ENCODE results near the gene NOTUM. TPM values are rescaled to one million over a fixed set of nuclear protein-coding genes. Genes with fewer than 3 reads are reported as not detected.
A peak's percentile ranks its signal among the peaks of the same experiment; 100 is the strongest.
"Not testable (repeated sequence)": the region's sequence is repeated elsewhere in the genome, so short reads cannot be mapped to it uniquely, and the experiment has no call there.

The NOTUM gene
- total and polyA plus RNA-seq, 9 donors = 2.8 to 7.6 (median 3.4) TPM

DNA sequence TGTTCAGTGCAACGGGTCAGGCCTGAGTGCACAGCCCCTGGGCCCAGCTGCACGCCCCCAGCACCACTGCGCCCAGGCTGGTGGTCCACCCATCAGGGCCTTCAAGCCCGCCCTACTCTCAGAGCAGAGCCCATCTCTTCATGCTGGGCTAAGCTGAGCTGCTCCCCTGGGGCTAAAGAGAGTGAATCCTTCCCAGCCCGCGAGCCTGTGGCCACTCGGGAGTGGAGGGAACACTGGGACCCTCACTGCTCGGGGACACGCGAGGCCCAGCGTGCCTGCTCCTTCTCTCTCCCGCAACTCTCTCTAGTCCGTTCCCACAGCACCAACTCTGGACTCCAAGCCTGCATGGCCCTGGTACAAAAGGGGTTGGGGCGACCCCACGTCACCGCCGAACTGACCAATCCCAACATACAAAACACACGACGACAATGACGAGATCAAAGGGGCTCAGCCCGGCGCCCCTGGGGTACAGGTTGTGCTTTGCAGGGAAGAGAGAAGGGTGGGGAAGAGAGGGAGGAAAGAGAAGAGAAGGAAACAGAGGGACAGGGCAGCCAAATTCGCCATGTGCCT, 38.9 kb downstream of the NOTUM start:
- Histone ChIP-seq H3K9me3 (replicated peaks; ENCODE audit: control insufficient read depth, low read depth, low read length) (no peaks in the 10 kb centered on the region), H3K4me3 (ENCODE audit: low read length) (no peak overlapping the region), H3K27me3 (ENCODE audit: control insufficient read depth, insufficient read depth, low read length) (no peaks in the 10 kb centered on the region), H3K36me3 (ENCODE audit: control insufficient read depth, insufficient read depth, low read length) (peaks cover 36% of the 10 kb centered on the region), H3K27ac (ENCODE audit: low read length) (no peak overlapping the region), H3K4me1 (ENCODE audit: control insufficient read depth, insufficient read depth, low read length) (peaks cover 49% of the 10 kb centered on the region)
- WGBS (ENCODE audit: insufficient coverage) = 93% methylated on average over 16 of the region's 23 CpGs
- no peak for DNase-seq

- Histone ChIP-seq H3K4me1 (ENCODE audit: control insufficient read depth, insufficient read depth, low read length) (peaks cover 53% of the 10 kb centered on the region), H3K27ac (ENCODE audit: low read length) (no peak overlapping the region), H3K9me3 (replicated peaks; ENCODE audit: control insufficient read depth, low read depth, low read length) (no peaks in the 10 kb centered on the region), H3K36me3 (ENCODE audit: control insufficient read depth, insufficient read depth, low read length) (peaks cover 41% of the 10 kb centered on the region), H3K27me3 (ENCODE audit: control insufficient read depth, insufficient read depth, low read length) (no peaks in the 10 kb centered on the region), H3K4me3 (ENCODE audit: low read length) (no peak overlapping the region)
- WGBS (ENCODE audit: insufficient coverage) = no CpG with 5 or more reads among the region's 3 CpGs
- no peak for DNase-seq
Measured at GRCh38 chr17:81921537-81921862, 39.5 kb downstream of the NOTUM start.

- H3K4me1 ChIP-seq (ENCODE audit: control insufficient read depth, insufficient read depth, low read length) = peaks cover 47% of the 10 kb centered on the region
- no peak for DNase-seq
- 83% methylated on average over 17 of the region's 33 CpGs for WGBS (ENCODE audit: insufficient coverage)
- no peaks in the 10 kb centered on the region for H3K27me3 ChIP-seq (ENCODE audit: control insufficient read depth, insufficient read depth, low read length)
- H3K27ac ChIP-seq (ENCODE audit: low read length) = no peak overlapping the region
- H3K4me3 ChIP-seq (ENCODE audit: low read length) = no peak overlapping the region
- H3K36me3 ChIP-seq (ENCODE audit: control insufficient read depth, insufficient read depth, low read length) = peaks cover 44% of the 10 kb centered on the region
- H3K9me3 ChIP-seq (replicated peaks; ENCODE audit: control insufficient read depth, low read depth, low read length) = no peaks in the 10 kb centered on the region
Measured at GRCh38 chr17:81920612-81921536, 40.1 kb downstream of the NOTUM start.

DNA sequence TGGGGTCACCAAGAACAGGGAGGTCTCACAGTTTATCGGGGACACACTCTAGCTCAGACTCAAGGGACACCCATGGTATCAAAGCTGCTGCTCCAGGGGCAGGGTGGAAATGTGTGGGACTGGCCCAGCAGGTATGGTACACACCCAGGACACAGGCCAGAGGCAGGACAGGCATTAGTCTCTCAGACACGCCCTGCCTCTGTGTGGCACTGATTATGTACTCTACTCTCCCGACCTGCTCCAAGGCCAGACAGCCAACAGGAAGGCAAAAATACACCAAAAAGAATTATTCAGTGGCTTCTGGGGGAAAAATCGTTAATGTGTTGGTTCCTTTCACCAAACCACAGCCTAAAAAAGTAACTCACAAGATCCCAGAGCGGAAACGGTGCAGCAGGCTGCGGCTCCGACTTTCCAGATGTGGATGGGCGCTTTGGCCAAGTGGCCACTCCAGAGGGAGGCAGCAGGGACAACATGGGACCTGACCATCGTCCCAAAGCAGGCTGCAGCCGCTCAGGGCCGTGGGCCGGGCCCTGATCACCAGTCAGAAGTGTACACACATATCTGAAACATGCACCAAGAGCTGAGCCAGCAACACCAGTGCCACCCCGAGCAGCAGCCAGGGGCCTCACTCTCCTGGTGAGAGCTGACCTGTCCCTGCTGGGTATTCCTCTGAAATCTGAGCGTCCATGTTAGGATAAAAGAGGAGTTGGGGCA, 42.0 kb downstream of the NOTUM start:
- no peaks in the 10 kb centered on the region for H3K27me3 ChIP-seq (ENCODE audit: control insufficient read depth, insufficient read depth, low read length)
- no peak overlapping the region for H3K4me3 ChIP-seq (ENCODE audit: low read length)
- H3K27ac ChIP-seq (ENCODE audit: low read length) = no peak overlapping the region
- no peak for DNase-seq
- 86% methylated on average over 10 of the region's 15 CpGs for WGBS (ENCODE audit: insufficient coverage)
- peaks cover 62% of the 10 kb centered on the region for H3K36me3 ChIP-seq (ENCODE audit: control insufficient read depth, insufficient read depth, low read length)
- H3K9me3 ChIP-seq (replicated peaks; ENCODE audit: control insufficient read depth, low read depth, low read length) = no peaks in the 10 kb centered on the region
- H3K4me1 ChIP-seq (ENCODE audit: control insufficient read depth, insufficient read depth, low read length) = peaks cover 31% of the 10 kb centered on the region

GRCh38 chr17:81918333-81918669, 42.7 kb downstream of the NOTUM start:
- H3K4me3 ChIP-seq (ENCODE audit: low read length) = peak overlapping the region; percentile 47
- not testable (repeated sequence) for H3K27me3 ChIP-seq (ENCODE audit: control insufficient read depth, insufficient read depth, low read length); DNase-seq; H3K9me3 ChIP-seq (replicated peaks; ENCODE audit: control insufficient read depth, low read depth, low read length)
- H3K27ac ChIP-seq (ENCODE audit: low read length) = peak overlapping the region; percentile 7
- 24% methylated on average over 8 of the region's 9 CpGs for WGBS (ENCODE audit: insufficient coverage)
- H3K36me3 ChIP-seq (ENCODE audit: control insufficient read depth, insufficient read depth, low read length) = peaks cover 69% of the 10 kb centered on the region
- H3K4me1 ChIP-seq (ENCODE audit: control insufficient read depth, insufficient read depth, low read length) = peaks cover 24% of the 10 kb centered on the region

DNA sequence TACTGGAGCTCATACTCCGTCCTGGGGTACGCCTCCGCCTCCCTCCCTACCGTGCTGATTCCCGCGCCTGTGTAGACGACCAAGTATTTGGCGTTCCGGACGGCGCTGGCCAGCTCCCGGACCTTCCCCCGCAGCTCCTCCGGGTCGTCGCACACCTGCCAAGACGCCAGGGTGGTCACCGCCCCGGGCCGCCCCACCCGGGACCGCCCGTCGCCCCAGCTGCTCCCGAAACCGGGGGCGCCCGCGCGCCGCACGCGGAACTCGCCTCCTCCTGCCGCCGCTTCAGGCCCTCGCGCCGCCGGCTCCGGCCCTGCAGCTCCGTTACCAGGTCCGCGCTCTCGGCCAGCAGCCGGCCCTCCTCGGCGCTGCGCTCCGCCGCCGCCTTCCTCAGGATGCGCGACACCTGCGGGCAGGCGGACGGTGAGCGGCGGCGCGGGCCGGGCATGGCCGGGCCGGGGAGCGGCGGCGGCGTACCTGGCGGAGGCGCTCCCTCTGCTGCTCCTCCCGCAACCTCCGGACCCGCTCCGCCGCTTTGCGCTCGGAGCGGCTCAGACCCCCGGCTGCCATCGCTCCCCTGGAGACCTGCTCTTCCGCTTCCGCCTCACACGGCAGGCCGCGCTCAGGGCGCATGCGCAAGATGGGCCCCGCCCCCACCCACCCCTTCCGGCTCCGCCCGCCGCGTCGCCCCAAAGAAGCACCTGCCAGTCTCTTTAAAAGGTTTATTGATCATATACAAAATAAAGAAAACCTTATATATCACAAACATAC, 43.2 kb downstream of the NOTUM start, which contains the start of gene SIRT7:
Gene SIRT7 (minus strand): TSS at position 612 of the 768 bp plus-strand sequence. CDS start 45 bp downstream, at position 567.
- peaks cover 19% of the 10 kb centered on the region for H3K4me1 ChIP-seq (ENCODE audit: control insufficient read depth, insufficient read depth, low read length)
- DNase-seq = peak; percentile 86

DNA sequence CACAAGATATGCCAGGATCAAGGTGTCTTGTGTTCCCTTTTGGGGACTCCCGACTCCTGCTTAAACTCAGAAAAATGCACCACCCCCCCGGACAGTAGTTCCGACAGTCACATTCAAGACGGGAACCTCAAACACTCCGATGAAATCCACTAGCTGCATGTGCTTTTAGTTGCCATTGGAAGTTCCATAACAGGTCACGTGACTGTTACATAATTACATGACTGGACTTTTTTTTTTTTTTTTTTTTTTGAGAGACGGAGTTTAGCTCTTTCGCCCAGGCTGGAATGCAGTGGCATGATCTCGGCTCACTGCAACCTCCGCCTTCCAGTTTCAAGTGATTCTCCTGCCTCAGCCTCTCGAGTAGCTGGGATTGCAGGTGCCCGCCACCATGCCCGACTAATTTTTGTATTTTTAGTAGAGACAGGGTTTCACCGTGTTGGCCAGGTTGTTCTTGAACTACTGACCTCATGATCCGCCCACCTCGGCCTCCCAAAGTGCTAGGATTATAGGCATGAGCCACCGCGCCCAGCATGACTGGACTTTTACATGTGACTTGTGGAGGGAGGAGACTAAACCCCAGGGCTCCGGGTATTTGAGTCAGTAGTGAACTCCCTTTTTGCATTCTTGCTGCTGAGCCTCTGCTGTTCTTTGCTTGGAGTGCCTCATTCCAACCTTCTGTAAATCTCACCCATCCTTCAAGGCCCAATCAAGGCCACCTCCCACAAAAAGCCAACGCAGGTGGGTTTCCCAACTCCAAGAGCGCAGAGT, 44.6 kb downstream of the NOTUM start:
- Histone ChIP-seq H3K9me3 (replicated peaks; ENCODE audit: control insufficient read depth, low read depth, low read length) (no peaks in the 10 kb centered on the region), H3K27me3 (ENCODE audit: control insufficient read depth, insufficient read depth, low read length) (no peaks in the 10 kb centered on the region), H3K4me1 (ENCODE audit: control insufficient read depth, insufficient read depth, low read length) (peaks cover 18% of the 10 kb centered on the region), H3K4me3 (ENCODE audit: low read length) (no peak overlapping the region), H3K36me3 (ENCODE audit: control insufficient read depth, insufficient read depth, low read length) (peaks cover 73% of the 10 kb centered on the region), H3K27ac (ENCODE audit: low read length) (no peak overlapping the region)
- DNase-seq = no peak
- WGBS (ENCODE audit: insufficient coverage) = 88% methylated on average over 10 of the region's 21 CpGs

More for the DNA sequence above, 43.2 kb downstream of the NOTUM start, which contains the start of gene SIRT7:
- Histone ChIP-seq H3K9me3 (replicated peaks; ENCODE audit: control insufficient read depth, low read depth, low read length) (no peaks in the 10 kb centered on the region), H3K27me3 (ENCODE audit: control insufficient read depth, insufficient read depth, low read length) (no peaks in the 10 kb centered on the region), H3K36me3 (ENCODE audit: control insufficient read depth, insufficient read depth, low read length) (peaks cover 72% of the 10 kb centered on the region), H3K27ac (ENCODE audit: low read length) (peak within 1 kb of the TSS; percentile 7), H3K4me3 (ENCODE audit: low read length) (peak within 1 kb of the TSS; percentile 47)
- WGBS (ENCODE audit: insufficient coverage) = under 1% methylated on average over 85 of the region's 94 CpGs

GRCh38 chr17:81915331-81915730, 45.7 kb downstream of the NOTUM start:
- peaks cover 63% of the 10 kb centered on the region for H3K36me3 ChIP-seq (ENCODE audit: control insufficient read depth, insufficient read depth, low read length)
- WGBS (ENCODE audit: insufficient coverage) = 96% methylated on average over 9 of the region's 12 CpGs
- no peaks in the 10 kb centered on the region for H3K9me3 ChIP-seq (replicated peaks; ENCODE audit: control insufficient read depth, low read depth, low read length)
- no peak overlapping the region for H3K4me3 ChIP-seq (ENCODE audit: low read length)
- H3K27me3 ChIP-seq (ENCODE audit: control insufficient read depth, insufficient read depth, low read length) = no peaks in the 10 kb centered on the region
- no peak for DNase-seq
- peaks cover 23% of the 10 kb centered on the region for H3K4me1 ChIP-seq (ENCODE audit: control insufficient read depth, insufficient read depth, low read length)
- H3K27ac ChIP-seq (ENCODE audit: low read length) = no peak overlapping the region

GRCh38 chr17:81914103-81914850, 46.7 kb downstream of the NOTUM start:
- Histone ChIP-seq H3K4me1 (ENCODE audit: control insufficient read depth, insufficient read depth, low read length) (peaks cover 27% of the 10 kb centered on the region), H3K4me3 (ENCODE audit: low read length) (no peak overlapping the region), H3K27me3 (ENCODE audit: control insufficient read depth, insufficient read depth, low read length) (no peaks in the 10 kb centered on the region), H3K9me3 (replicated peaks; ENCODE audit: control insufficient read depth, low read depth, low read length) (no peaks in the 10 kb centered on the region), H3K36me3 (ENCODE audit: control insufficient read depth, insufficient read depth, low read length) (peaks cover 53% of the 10 kb centered on the region), H3K27ac (ENCODE audit: low read length) (no peak overlapping the region)
- DNase-seq = no peak
- WGBS (ENCODE audit: insufficient coverage) = 96% methylated on average over 27 of the region's 36 CpGs

All from muscle of leg (tissue), 11 donors.